GM13976 (cell line): ENCODE results near the gene FKBP1A.

Experiments used
- DNase-seq: peaks from one replicate; pipeline ENCODE4 v3.0.0; 2012; ENCODE audit warnings: low spot score
- in situ Hi-C: fragments of 300-500 bp; cut with MboI; formaldehyde crosslinking; loops from one replicate; pipeline ENCODE4 v1.12.0; 2022; ENCODE audit warnings: low sequenced_read_pairs, mixed read lengths, inconsistent platforms; ENCODE audit not compliant: unreplicated experiment
- TF ChIP-seq, protein P1 (sequence below): IDR thresholded peaks from 2 replicates; pipeline ENCODE4 v1.5.1; 2012; ENCODE audit warnings: borderline replicate concordance, mild to moderate bottlenecking; ENCODE audit not compliant: insufficient read depth; ENCODE audit errors: extremely low read depth, missing control alignments, control extremely low read depth

The FKBP1A gene

DNA sequence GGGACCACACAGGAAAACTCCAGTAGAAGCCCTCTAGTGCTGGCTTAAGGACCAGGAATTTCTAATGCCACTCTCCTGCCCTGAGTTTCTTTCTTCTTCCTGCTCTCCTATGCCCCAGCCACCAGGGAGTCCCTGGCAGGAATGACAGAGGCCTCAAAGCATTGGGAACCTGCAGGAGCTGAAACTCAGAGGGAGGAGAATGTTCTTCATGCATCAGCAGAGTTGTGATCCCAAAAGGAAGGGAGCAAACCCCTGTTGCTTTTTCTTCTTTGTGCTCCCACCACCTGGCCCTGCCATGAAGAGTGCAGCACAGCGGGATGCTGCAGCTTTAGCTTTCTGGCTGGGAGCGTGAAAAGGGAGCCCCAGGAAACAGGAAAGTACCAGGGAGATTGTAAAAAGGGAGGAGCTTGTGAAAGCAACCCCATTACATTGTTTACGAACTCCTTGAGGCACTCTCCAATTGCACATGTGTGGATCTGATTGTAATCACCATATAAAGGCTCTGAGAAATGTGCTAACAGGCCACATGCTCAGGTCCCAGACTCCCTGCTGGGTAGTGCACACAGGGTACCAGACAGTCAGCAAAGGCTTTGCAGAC, 34.7 kb upstream of the FKBP1A start:
- in situ Hi-C loops: no loop called here
- TF ChIP-seq, protein P1, sequence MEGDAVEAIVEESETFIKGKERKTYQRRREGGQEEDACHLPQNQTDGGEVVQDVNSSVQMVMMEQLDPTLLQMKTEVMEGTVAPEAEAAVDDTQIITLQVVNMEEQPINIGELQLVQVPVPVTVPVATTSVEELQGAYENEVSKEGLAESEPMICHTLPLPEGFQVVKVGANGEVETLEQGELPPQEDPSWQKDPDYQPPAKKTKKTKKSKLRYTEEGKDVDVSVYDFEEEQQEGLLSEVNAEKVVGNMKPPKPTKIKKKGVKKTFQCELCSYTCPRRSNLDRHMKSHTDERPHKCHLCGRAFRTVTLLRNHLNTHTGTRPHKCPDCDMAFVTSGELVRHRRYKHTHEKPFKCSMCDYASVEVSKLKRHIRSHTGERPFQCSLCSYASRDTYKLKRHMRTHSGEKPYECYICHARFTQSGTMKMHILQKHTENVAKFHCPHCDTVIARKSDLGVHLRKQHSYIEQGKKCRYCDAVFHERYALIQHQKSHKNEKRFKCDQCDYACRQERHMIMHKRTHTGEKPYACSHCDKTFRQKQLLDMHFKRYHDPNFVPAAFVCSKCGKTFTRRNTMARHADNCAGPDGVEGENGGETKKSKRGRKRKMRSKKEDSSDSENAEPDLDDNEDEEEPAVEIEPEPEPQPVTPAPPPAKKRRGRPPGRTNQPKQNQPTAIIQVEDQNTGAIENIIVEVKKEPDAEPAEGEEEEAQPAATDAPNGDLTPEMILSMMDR: no peak
- DNase-seq: no peak

- no peak for DNase-seq
- TF ChIP-seq, protein P1: no peak
- in situ Hi-C loops: no loop called here
Observed at GRCh38 chr20:1426231-1426849, 33.5 kb upstream of the FKBP1A start.

- in situ Hi-C loops: no loop called here
- TF ChIP-seq, protein P1: no peak
- no peak for DNase-seq
Observed at GRCh38 chr20:1424336-1424735, 31.5 kb upstream of the FKBP1A start.

GRCh38 chr20:1423625-1424106, 30.8 kb upstream of the FKBP1A start:
- TF ChIP-seq, protein P1: no peak
- in situ Hi-C loops: no loop called here
- no peak for DNase-seq

DNA sequence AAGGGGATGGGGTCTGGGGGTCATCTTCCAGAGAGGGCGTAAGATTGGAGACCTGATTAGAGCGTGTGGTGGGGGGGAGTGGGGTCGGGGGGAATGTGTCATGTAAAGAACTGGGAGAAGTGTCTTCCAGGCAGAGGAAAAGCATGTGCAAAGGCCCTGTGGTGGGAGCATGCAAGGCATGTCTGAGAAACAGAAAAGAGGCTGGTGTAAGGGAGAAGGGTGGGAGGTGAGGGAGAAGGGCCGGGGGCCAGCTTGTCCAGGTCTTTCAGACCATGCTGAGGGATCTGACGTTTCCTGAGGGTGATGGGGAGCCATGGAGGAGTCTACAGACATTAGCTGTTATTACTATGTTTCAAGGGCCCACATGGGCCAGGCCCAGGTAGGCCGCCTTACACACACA, 30.4 kb upstream of the FKBP1A start:
- in situ Hi-C loops: no loop called here
- no peak for DNase-seq
- TF ChIP-seq, protein P1: no peak

DNA sequence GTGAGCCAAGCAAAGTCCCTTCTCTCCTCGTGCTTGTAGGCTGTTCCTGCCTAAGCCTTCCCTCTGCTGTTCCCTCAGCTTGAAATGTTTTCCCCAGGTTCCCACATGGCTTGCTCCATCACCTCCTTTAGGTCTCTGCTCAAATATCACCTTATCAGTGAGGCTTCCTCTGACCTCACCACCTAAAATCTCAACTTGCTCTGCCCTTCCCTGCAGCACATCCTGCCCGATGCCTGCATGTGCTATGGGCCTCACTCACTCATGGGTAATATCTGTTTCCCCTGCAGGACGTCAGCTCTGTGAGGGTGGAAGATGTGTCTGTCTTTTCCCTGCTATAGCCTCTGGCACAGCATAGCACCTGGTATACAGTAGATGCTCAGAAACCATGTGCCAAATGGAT, 29.9 kb upstream of the FKBP1A start:
- no peak for DNase-seq
- in situ Hi-C loops: no loop called here
- TF ChIP-seq, protein P1: no peak
